Transverse colon (tissue), 4 donors: ENCODE results near the gene DDX60. TPM values are rescaled to one million over a fixed set of nuclear protein-coding genes. Genes with fewer than 3 reads are reported as not detected.
A peak's percentile ranks its signal among the peaks of the same experiment; 100 is the strongest.
"Not testable (repeated sequence)": the region's sequence is repeated elsewhere in the genome, so short reads cannot be mapped to it uniquely, and the experiment has no call there.

ENCODE experiments used
- DNase-seq: peaks from one replicate; pipeline ENCODE4 v3.0.0-alpha.2; 2019
- H3K27ac ChIP-seq, 4 donors: fragments of 200-600 bp; sonication (generic); 2 replicates each; pipeline ENCODE4 v1.5.1; 2016 to 2018; ENCODE audit warnings: inconsistent platforms in 4 of 4
- H3K27me3 ChIP-seq: fragments of 200-600 bp; sonication (generic); 2 replicates; pipeline ENCODE4 v1.5.1; 2017; ENCODE audit warnings: inconsistent platforms
- H3K36me3 ChIP-seq, 4 donors: fragments of 200-600 bp; sonication (generic); 2 replicates each; pipeline ENCODE4 v1.5.1; 2017 to 2019; ENCODE audit warnings: inconsistent platforms in 4 of 4
- H3K4me1 ChIP-seq, 4 donors: fragments of 200-600 bp; sonication (generic); 2 replicates each; pipeline ENCODE4 v1.5.1; 2017 to 2020; ENCODE audit warnings: inconsistent platforms in 4 of 4
- H3K4me3 ChIP-seq, 4 donors: fragments of 200-600 bp; sonication (generic); 1 replicate in 1 of 4; 2 replicates in 3 of 4; pipeline versions ENCODE4 v1.5.1 to v1.6.1; 2017 to 2019; ENCODE audit warnings: inconsistent platforms in 4 of 4
- H3K9me3 ChIP-seq, 2 donors: fragments of 200-600 bp; sonication (generic); 2 replicates each; pipeline ENCODE4 v1.5.1; 2017 to 2019; ENCODE audit warnings: inconsistent platforms in 2 of 2
- EP300 ChIP-seq: sonication (generic); formaldehyde crosslinking; IDR thresholded peaks from one replicate; pipeline ENCODE4 v1.6.1; 2017; ENCODE audit warnings: antibody characterized with exemption, low read depth
- POLR2A ChIP-seq: fragments of 450-650 bp; IDR thresholded peaks from one replicate; pipeline ENCODE4 v1.6.1; 2016; ENCODE audit warnings: antibody characterized with exemption, mild to moderate bottlenecking, moderate library complexity
- POLR2AphosphoS5 ChIP-seq, 3 donors: sonication (generic); formaldehyde crosslinking; IDR thresholded peaks; one replicate each; pipeline ENCODE4 v1.6.1; 2016; ENCODE audit warnings: antibody characterized with exemption in 3 of 3
- WGBS, 2 donors: methylation state at CpG; one replicate each; pipeline ENCODE4 v1.1.5; 2018; ENCODE audit warnings: low coverage in 1 of 2; 5-methylcytosine and 5-hydroxymethylcytosine counted together
- in situ Hi-C, 4 donors: fragments of 200-750 bp; cut with MboI; loops; one replicate each; pipeline versions ENCODE4 v1.15.0 to v1.15.1; 2017; ENCODE audit warnings: low sequenced_read_pairs in 3 of 4, low pct_ligation_motif_present in 1 of 4, low pct_unique_long_range_greater_than_20kb in 1 of 4
- intact Hi-C: fragments of 100-400 bp; cut with DNase I; formaldehyde crosslinking; loops from one replicate; pipeline ENCODE4 v1.15.1; 2023; ENCODE audit warnings: low total_unique reads
- total RNA-seq, 4 donors: library from RNA; depleted of rRNA; stranded (reverse); fragments of >200 nt; gene quantifications; one replicate each; pipeline ENCODE4 v1.1.0, GENCODE V29; 2016
- TF ChIP-seq, protein P1 (sequence below), 5 experiments: fragments of 200-600 bp in 3 of 5; fragments of 450-650 bp in 2 of 5; sonication (generic) in 3 of 5; IDR thresholded peaks; 1 replicate in 2 of 5; 2 replicates in 3 of 5; pipeline ENCODE4 v1.5.1; 2016 to 2017; ENCODE audit warnings: antibody characterized with exemption in 5 of 5, inconsistent platforms in 3 of 5, mild to moderate bottlenecking in 2 of 5, moderate library complexity in 1 of 5

Gene DDX60
- total RNA-seq, 4 donors from 2014 or later: 26.9 to 119 (median 52.5) TPM

DNA sequence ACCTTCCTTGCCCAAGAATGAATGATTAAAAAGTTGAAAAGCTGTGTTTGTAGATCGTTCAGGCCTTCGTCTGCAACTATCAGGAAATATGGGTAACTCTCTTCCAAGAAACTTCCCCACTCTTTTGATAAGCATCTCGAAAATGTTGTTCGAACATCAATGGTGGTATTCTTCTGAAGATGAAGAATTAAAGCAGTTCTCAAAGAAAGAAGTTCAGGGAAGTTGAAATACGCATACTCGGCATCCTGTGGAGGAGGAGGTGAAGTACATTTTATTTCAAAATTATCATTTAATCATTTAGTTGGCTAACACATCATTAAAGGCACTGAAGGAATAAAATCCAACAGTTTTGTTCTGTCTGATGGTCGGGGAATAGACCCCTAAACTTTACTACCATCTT lies 12.1 kb downstream of the DDX60 start:
- H3K9me3 ChIP-seq: no peaks in the 10 kb centered on the region
- intact Hi-C loops (no loop called here), in situ Hi-C loops (loop anchor here in 1 of 4 donors (25.0 kb wide), 1 partner anchor 181 kb away; the partner anchor contains the start of genes DDX60L and PALLD)
- peaks cover 0 to 3% (median 0%) of the 10 kb centered on the region in 4 donors for H3K36me3 ChIP-seq
- no peak overlapping the region for H3K4me3 ChIP-seq
- DNase-seq: no peak
- no peaks in the 10 kb centered on the region for H3K27me3 ChIP-seq
- TF ChIP-seq EP300 (no peak), POLR2AphosphoS5 (IDR thresholded peaks at IDR 0.05) (no peak), POLR2A (no peak)
- TF ChIP-seq, protein P1, sequence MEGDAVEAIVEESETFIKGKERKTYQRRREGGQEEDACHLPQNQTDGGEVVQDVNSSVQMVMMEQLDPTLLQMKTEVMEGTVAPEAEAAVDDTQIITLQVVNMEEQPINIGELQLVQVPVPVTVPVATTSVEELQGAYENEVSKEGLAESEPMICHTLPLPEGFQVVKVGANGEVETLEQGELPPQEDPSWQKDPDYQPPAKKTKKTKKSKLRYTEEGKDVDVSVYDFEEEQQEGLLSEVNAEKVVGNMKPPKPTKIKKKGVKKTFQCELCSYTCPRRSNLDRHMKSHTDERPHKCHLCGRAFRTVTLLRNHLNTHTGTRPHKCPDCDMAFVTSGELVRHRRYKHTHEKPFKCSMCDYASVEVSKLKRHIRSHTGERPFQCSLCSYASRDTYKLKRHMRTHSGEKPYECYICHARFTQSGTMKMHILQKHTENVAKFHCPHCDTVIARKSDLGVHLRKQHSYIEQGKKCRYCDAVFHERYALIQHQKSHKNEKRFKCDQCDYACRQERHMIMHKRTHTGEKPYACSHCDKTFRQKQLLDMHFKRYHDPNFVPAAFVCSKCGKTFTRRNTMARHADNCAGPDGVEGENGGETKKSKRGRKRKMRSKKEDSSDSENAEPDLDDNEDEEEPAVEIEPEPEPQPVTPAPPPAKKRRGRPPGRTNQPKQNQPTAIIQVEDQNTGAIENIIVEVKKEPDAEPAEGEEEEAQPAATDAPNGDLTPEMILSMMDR (IDR thresholded peaks at IDR 0.05): no peak
- no peak overlapping the region for H3K27ac ChIP-seq
- 84 to 89% methylated on average over 7 of the region's 7 CpGs for WGBS, 2 donors
- peaks cover 0 to 25% (median 13%) of the 10 kb centered on the region in 4 donors for H3K4me1 ChIP-seq

DNA sequence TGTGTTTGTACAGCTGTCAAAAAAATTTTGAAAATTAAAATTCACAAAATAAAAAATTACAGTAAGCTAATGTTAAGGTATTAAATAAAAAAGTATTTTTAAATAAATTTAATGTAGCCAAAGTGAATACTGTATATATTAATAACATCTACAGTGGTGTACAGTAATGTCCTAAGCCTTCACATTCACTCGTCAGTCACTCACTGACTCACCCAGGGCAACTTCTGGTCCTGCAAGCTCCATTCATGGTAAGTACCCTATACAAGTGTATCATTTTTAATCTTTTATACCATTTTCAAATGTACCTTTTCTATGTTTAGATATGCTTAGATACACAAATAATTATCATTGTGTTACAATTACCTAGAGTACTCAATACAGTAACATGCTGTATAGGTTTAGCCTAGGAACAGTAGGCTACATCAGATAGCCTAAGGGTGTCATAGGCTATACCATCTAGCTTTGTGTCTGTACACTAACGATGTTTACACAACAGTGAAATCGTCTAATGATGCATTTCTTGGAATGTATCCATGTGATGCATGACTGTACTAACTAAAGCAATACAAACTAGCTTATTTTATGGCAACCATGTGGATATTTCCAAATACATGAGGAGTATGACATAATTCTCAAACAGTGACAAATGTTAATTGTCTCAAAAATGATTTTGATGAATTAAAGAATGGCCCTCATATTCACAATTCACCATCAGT lies 13.7 kb downstream of the DDX60 start:
- Histone ChIP-seq H3K36me3 (peaks cover 0 to 8% (median 3%) of the 10 kb centered on the region in 4 donors), H3K27me3 (no peaks in the 10 kb centered on the region)

DNA sequence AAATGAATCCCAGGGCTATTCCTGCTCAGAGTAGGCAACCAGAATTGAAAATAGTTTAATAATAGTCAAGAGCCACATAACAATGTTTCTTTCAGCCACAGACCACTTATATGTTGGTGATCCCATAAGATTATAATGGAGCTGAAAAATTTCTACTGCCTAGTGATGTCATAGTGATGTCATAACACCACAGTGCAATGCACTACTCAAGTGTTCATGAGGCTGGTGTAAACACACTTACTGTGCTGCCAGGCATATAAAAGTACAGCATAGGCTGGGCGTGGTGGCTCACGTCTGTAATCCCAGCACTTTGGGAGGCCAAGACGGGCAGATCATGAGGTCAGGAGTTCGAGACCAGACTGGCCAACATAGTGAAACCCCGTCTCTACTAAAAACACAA lies 15.1 kb downstream of the DDX60 start:
- H3K36me3 ChIP-seq: peaks cover 0 to 10% (median 4%) of the 10 kb centered on the region in 4 donors
- H3K27me3 ChIP-seq, DNase-seq, intact Hi-C loops, H3K27ac ChIP-seq, H3K4me3 ChIP-seq, H3K9me3 ChIP-seq, H3K4me1 ChIP-seq: not testable (repeated sequence)
- in situ Hi-C loops: loop anchor here in 1 of 4 donors (25.0 kb wide), 1 partner anchor 184 kb away; the partner anchor contains the start of genes DDX60L and PALLD
- WGBS, 2 donors: 96% methylated on average over 5 of the region's 5 CpGs; no CpG with 5 or more reads in 1 of the 2 donors

More for the DNA sequence above, 13.7 kb downstream of the DDX60 start:
- DNase-seq: no peak
- intact Hi-C loops: no loop called here
- in situ Hi-C loops: loop anchor here in 1 of 4 donors (25.0 kb wide), 1 partner anchor 182 kb away; the partner anchor contains the start of genes DDX60L and PALLD
- Histone ChIP-seq H3K4me3 (no peak overlapping the region), H3K27ac (no peak overlapping the region), H3K4me1 (peaks cover 0 to 15% (median 8%) of the 10 kb centered on the region in 4 donors), H3K9me3 (no peaks in the 10 kb centered on the region)
- WGBS, 2 donors: 69% methylated on average over 3 of the region's 3 CpGs
- TF ChIP-seq POLR2AphosphoS5 (IDR thresholded peaks at IDR 0.05): peak in 2 of 3 donors; percentile 10 to 23
- TF ChIP-seq, protein P1 (IDR thresholded peaks at IDR 0.05): no peak

DNA sequence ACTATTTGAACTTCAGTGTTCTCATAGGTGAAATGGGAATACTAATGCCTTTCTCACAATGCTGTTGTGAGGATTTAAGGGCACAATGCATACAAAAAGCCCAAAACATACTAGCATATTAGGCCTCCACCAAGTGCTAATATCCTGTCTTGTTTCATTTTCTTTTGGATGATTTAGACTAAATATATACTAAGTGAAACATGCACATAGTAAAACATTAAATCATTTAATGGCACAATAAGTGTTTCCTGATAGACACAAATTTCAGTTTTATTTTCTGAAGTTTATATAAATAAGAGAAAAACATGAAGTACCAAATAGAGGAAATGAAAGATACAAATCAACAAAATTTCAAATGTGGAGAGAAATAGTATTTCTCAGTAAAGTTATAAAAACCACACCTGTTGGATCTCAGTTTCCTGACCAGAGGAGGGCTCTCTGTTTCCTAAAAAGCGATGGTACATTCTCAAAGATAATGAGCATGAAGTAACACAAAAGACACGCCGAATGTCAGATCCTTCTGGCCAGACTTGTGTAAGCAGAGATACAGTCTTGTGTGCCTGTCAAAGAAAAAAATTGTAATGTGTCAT lies 25.1 kb downstream of the DDX60 start:
- peaks cover 0 to 33% (median 11%) of the 10 kb centered on the region in 4 donors for H3K36me3 ChIP-seq
- intact Hi-C loops (no loop called here), in situ Hi-C loops (no loop called here)
- H3K4me1 ChIP-seq: no peaks in the 10 kb centered on the region
- no peaks in the 10 kb centered on the region for H3K9me3 ChIP-seq
- 93 to 95% methylated on average over 3 of the region's 3 CpGs for WGBS, 2 donors
- H3K27me3 ChIP-seq: no peaks in the 10 kb centered on the region
- no peak overlapping the region for H3K27ac ChIP-seq
- H3K4me3 ChIP-seq: no peak overlapping the region
- no peak for DNase-seq
- TF ChIP-seq, protein P1 (IDR thresholded peaks at IDR 0.05): no peak
- TF ChIP-seq POLR2A (no peak), POLR2AphosphoS5 (IDR thresholded peaks at IDR 0.05) (no peak)
